ENCODE data around the gene BCR. TPM values are rescaled to one million over a fixed set of nuclear protein-coding genes. Genes with fewer than 3 reads are reported as not detected.
"Not testable (repeated sequence)": the region's sequence is repeated elsewhere in the genome, so short reads cannot be mapped to it uniquely, and the experiment has no call there.

BCR gene
- total and polyA plus RNA-seq, 2 of the 8 experiments (the other 6 are each of a cell fraction or from before 2014, with no cell fraction given): 66.7 to 130 TPM

DNA sequence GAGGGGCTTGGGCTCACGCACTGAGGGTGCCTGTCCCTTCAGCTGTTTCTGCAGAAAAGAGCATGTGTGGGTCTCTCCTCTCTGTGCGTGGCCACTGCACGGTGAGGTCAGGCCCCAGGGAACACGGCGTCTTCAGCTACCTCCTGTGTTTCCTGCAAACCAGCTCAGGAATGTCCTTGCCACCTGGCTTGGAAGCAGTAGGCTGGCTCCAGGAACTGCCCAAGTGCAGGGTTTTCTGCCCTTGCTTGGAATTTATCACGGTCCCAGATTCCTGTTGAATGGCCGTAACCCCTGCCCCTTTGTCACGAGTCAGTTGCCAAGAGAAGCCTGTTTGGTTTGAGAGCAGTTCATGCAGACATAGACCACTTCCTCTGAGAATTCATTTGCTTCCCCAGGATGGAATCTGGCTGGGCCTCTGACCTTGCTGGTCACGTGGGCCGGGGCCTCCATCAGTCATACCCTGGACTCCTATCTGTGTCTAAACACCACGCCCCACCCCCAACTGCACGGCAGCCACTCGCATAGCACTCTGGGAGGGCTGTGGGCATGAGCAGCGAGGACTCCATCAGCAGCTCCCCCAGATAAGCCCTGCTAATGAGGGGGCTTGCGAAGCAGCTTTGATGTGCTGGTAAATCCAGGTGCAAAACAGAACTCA, 130.3 kb downstream of the BCR start:
- H3K14ac ChIP-seq (ENCODE audit: insufficient read length); H3K27me3 ChIP-seq (replicated peaks in 1 of 4; ENCODE audit: control insufficient read depth in 3 of 4, extremely low read depth in 1 of 4, insufficient read depth in 3 of 4, low read length in 3 of 4); FAIRE-seq; H2AFZ ChIP-seq (ENCODE audit: low read length); H3K4me1 ChIP-seq (replicated peaks in 1 of 4; ENCODE audit: control insufficient read depth in 3 of 4, insufficient read depth in 4 of 4, low read length in 3 of 4); H2AK5ac ChIP-seq (ENCODE audit: low read depth, low read length); H2BK15ac ChIP-seq (ENCODE audit: low read length); H4K5ac ChIP-seq (ENCODE audit: insufficient read length, low read depth, low read length); H2BK120ac ChIP-seq (replicated peaks; ENCODE audit: low read depth, low read length); H3K79me2 ChIP-seq (ENCODE audit: control insufficient read depth in 1 of 2, insufficient read depth in 2 of 2, low read length in 2 of 2); H3K9me3 ChIP-seq (ENCODE audit: insufficient read depth in 2 of 2, low read depth in 1 of 2, low read length in 1 of 2); H3K4ac ChIP-seq (replicated peaks; ENCODE audit: insufficient read length, low read depth, low read length); H3K79me1 ChIP-seq (ENCODE audit: low read depth, low read length); H3K23me2 ChIP-seq (ENCODE audit: low read depth, low read length); H3K18ac ChIP-seq (ENCODE audit: extremely low read depth, low read length); H4K8ac ChIP-seq (ENCODE audit: extremely low read depth, insufficient read depth, low read length); H3K4me3 ChIP-seq (ENCODE audit: extremely low read depth in 1 of 4, insufficient read depth in 2 of 4, low read depth in 3 of 4, low read length in 4 of 4); H3K27ac ChIP-seq (ENCODE audit: low read depth, low read length); H2BK12ac ChIP-seq (ENCODE audit: low read depth, low read length); H3K4me2 ChIP-seq (ENCODE audit: insufficient read depth in 1 of 2, low read depth in 2 of 2, low read length in 2 of 2); DNase-seq (ENCODE audit: low read depth in 1 of 2, low spot score in 2 of 2); H2BK20ac ChIP-seq (ENCODE audit: low read length); H3K9ac ChIP-seq (replicated peaks in 1 of 4; ENCODE audit: extremely low read depth in 1 of 4, low read depth in 3 of 4, low read length in 3 of 4); H4K20me1 ChIP-seq (replicated peaks in 1 of 2; ENCODE audit: control insufficient read depth in 1 of 2, insufficient read depth in 2 of 2, low read length in 2 of 2); H3K56ac ChIP-seq (replicated peaks; ENCODE audit: insufficient read length, low read depth, low read length); POLR2A ChIA-PET (ENCODE audit: partially characterized antibody); H3K23ac ChIP-seq (ENCODE audit: insufficient read length); H4K91ac ChIP-seq (replicated peaks; ENCODE audit: insufficient read length, low read length); CTCF ChIA-PET (ENCODE audit: partially characterized antibody); H2BK5ac ChIP-seq (ENCODE audit: low read depth, low read length): not testable (repeated sequence)
- H3K36me3 ChIP-seq (ENCODE audit: control insufficient read depth in 2 of 4, insufficient read depth in 4 of 4, low read length in 3 of 4): peaks cover 0 to 13% (median 4%) of the 10 kb centered on the region in 4 experiments; a peak in 5 of 8 replicates
- 94% methylated on average over 4 of the region's 15 CpGs; no CpG with 5 or more reads in 1 of the 2 experiments for WGBS, 2 experiments (ENCODE audit: extremely low coverage in 1 of 2, insufficient coverage in 1 of 2, insufficient read length in 1 of 2, insufficient replicate concordance in 2 of 2, low coverage in 1 of 2, low lambda C conversion rate in 2 of 2, missing lambda C conversion rate in 1 of 2)

All from H1 (cell line).